B cell (primary cell): Measurements from ENCODE around the gene HNRNPC. TPM values are rescaled to one million over a fixed set of nuclear protein-coding genes. Genes with fewer than 3 reads are reported as not detected.

Source experiments
- ATAC-seq: fragments of 200-7000 bp; cut with Tn5 transposase; one replicate; pipeline ENCODE4 v1.10.0; 2021; ENCODE audit warnings: low read depth, mild to moderate bottlenecking, moderate number of reproducible peaks, moderate library complexity
- CTCF ChIA-PET: fragments of 350-600 bp; sonication (Branson Sonifier 250); formaldehyde crosslinking; loops from one replicate; lab custom pipeline; 2021; ENCODE audit warnings: antibody characterized with exemption, inconsistent platforms; lab: Charles Lee
- POLR2A ChIA-PET: fragments of 350-600 bp; sonication (Branson Sonifier 250); formaldehyde crosslinking; loops from one replicate; lab custom pipeline; 2021; ENCODE audit warnings: antibody characterized with exemption; lab: Charles Lee
- DNase-seq: peaks from one replicate; pipeline ENCODE4 v3.0.0; 2013
- H2AFZ ChIP-seq: 2 replicates; pipeline ENCODE4 v1.6.1; 2012; ENCODE audit warnings: mild to moderate bottlenecking, low read depth, low read length; ENCODE audit not compliant: insufficient read depth, poor library complexity, severe bottlenecking
- H3K27ac ChIP-seq, 2 donors: 1 replicate in 1 of 2; 2 replicates in 1 of 2; pipeline ENCODE4 v1.5.1; 2012 to 2013; ENCODE audit warnings: low read length in 2 of 2, mild to moderate bottlenecking in 2 of 2, moderate library complexity in 1 of 2
- H3K27me3 ChIP-seq, 4 experiments: fragments of 200-600 bp in 1 of 4; sonication (generic) in 1 of 4; replicated peaks in 1 of 4; 1 replicate in 2 of 4; 2 replicates in 2 of 4; pipeline versions ENCODE4 v1.6.1 to v1.7.0; 2013 to 2016; ENCODE audit warnings: low read length in 3 of 4, mild to moderate bottlenecking in 2 of 4, mixed read lengths in 1 of 4, moderate library complexity in 1 of 4; ENCODE audit not compliant: insufficient read depth in 4 of 4, control insufficient read depth in 3 of 4; ENCODE audit errors: control extremely low read depth in 1 of 4
- H3K36me3 ChIP-seq, 2 experiments: replicated peaks in 1 of 2; 1 replicate in 1 of 2; 2 replicates in 1 of 2; pipeline versions ENCODE4 v1.6.1 to v1.7.1; 2013; ENCODE audit warnings: low read length in 1 of 2; ENCODE audit not compliant: insufficient read depth in 2 of 2, control insufficient read depth in 1 of 2; ENCODE audit errors: control extremely low read depth in 1 of 2, extremely low read depth in 1 of 2
- H3K4me1 ChIP-seq, 2 donors: fragments of 200-600 bp in 1 of 2; sonication (generic) in 1 of 2; 1 replicate in 1 of 2; 2 replicates in 1 of 2; pipeline versions ENCODE4 v1.5.1 to v1.6.1; 2013 to 2017; ENCODE audit warnings: low read length in 2 of 2; ENCODE audit not compliant: control insufficient read depth in 2 of 2, insufficient read depth in 2 of 2
- H3K4me2 ChIP-seq: replicated peaks from 2 replicates; pipeline ENCODE3; 2012; ENCODE audit warnings: mild to moderate bottlenecking, low read depth, low read length; ENCODE audit not compliant: poor library complexity, severe bottlenecking
- H3K4me3 ChIP-seq, 5 experiments: fragments of 200-600 bp in 1 of 5; sonication (generic) in 1 of 5; 1 replicate in 3 of 5; 2 replicates in 2 of 5; pipeline versions ENCODE4 v1.5.1 to v1.7.0; 2011 to 2016; ENCODE audit warnings: low read length in 4 of 5, mild to moderate bottlenecking in 4 of 5, low read depth in 2 of 5, control low read depth in 1 of 5, moderate library complexity in 1 of 5; ENCODE audit not compliant: insufficient read depth in 1 of 5; ENCODE audit errors: control extremely low read depth in 1 of 5, extremely low read depth in 1 of 5
- H3K79me2 ChIP-seq: fragments of 200-600 bp; sonication (generic); one replicate; pipeline ENCODE4 v1.6.0; 2016; ENCODE audit warnings: low read length; ENCODE audit not compliant: control insufficient read depth, insufficient read depth
- H3K9ac ChIP-seq: fragments of 200-600 bp; sonication (generic); 2 replicates; pipeline ENCODE4 v1.6.1; 2017; ENCODE audit warnings: mild to moderate bottlenecking, low read length, moderate library complexity
- H3K9me3 ChIP-seq, 3 donors: one replicate each; pipeline versions ENCODE4 v1.6.1 to v1.7.1; 2013; ENCODE audit warnings: low read length in 2 of 3; ENCODE audit not compliant: control insufficient read depth in 2 of 3, insufficient read depth in 1 of 3; ENCODE audit errors: control extremely low read depth in 1 of 3
- H4K20me1 ChIP-seq: 2 replicates; pipeline ENCODE4 v1.6.0; 2012; ENCODE audit warnings: mild to moderate bottlenecking, low read length; ENCODE audit not compliant: insufficient read depth, control insufficient read depth, poor library complexity, severe bottlenecking
- H3K27ac Mint-ChIP-seq: one replicate; pipeline ENCODE4 v1.8.0; 2021; ENCODE audit warnings: mixed read lengths
- H3K27me3 Mint-ChIP-seq: one replicate; pipeline ENCODE4 v1.8.0; 2021; ENCODE audit warnings: mixed read lengths
- H3K4me1 Mint-ChIP-seq: one replicate; pipeline ENCODE4 v1.8.0; 2021; ENCODE audit warnings: mixed read lengths
- H3K4me3 Mint-ChIP-seq: one replicate; pipeline ENCODE4 v1.8.0; 2021; ENCODE audit warnings: mixed read lengths
- H3K9me3 Mint-ChIP-seq: one replicate; pipeline ENCODE4 v1.8.0; 2022; ENCODE audit warnings: mixed read lengths; ENCODE audit not compliant: insufficient read depth
- EZH2 ChIP-seq: IDR thresholded peaks from 2 replicates; pipeline ENCODE4 v1.6.1; 2012; ENCODE audit warnings: borderline replicate concordance, low read depth, mild to moderate bottlenecking, moderate library complexity, low read length; ENCODE audit not compliant: insufficient read depth, poor library complexity, severe bottlenecking
- WGBS: methylation state at CpG from one replicate; pipeline ENCODE4 v1.1.5; 2013; ENCODE audit warnings: missing lambda C conversion rate; ENCODE audit not compliant: insufficient coverage; 5-methylcytosine and 5-hydroxymethylcytosine counted together
- intact Hi-C: fragments of 100-400 bp; cut with micrococcal nuclease; formaldehyde crosslinking; loops from one replicate; pipeline ENCODE4 v1.10.0; 2022
- polyA plus RNA-seq: library from polyadenylated mRNA; depleted of rRNA; stranded (reverse); fragments of >200 nt; gene quantifications from 2 replicates; pipeline ENCODE4 v1.2.3, GENCODE V29; 2012
- total RNA-seq, 2 donors: library from RNA; stranded (reverse); fragments of 120-200 nt in 1 of 2; gene quantifications; 1 replicate in 1 of 2; 2 replicates in 1 of 2; pipeline versions ENCODE4 v1.2.3 to v1.2.4, GENCODE V29; 2013 to 2022
- TF ChIP-seq, protein P1 (sequence below): fragments of 200-600 bp; IDR thresholded peaks from one replicate; pipeline ENCODE4 v1.8.0; 2022; ENCODE audit warnings: antibody characterized with exemption, mild to moderate bottlenecking

Gene HNRNPC
- total and polyA plus RNA-seq, 2 donors (not counting 1 experiment from before 2014, with no cell fraction given): 358 to 497 TPM

DNA sequence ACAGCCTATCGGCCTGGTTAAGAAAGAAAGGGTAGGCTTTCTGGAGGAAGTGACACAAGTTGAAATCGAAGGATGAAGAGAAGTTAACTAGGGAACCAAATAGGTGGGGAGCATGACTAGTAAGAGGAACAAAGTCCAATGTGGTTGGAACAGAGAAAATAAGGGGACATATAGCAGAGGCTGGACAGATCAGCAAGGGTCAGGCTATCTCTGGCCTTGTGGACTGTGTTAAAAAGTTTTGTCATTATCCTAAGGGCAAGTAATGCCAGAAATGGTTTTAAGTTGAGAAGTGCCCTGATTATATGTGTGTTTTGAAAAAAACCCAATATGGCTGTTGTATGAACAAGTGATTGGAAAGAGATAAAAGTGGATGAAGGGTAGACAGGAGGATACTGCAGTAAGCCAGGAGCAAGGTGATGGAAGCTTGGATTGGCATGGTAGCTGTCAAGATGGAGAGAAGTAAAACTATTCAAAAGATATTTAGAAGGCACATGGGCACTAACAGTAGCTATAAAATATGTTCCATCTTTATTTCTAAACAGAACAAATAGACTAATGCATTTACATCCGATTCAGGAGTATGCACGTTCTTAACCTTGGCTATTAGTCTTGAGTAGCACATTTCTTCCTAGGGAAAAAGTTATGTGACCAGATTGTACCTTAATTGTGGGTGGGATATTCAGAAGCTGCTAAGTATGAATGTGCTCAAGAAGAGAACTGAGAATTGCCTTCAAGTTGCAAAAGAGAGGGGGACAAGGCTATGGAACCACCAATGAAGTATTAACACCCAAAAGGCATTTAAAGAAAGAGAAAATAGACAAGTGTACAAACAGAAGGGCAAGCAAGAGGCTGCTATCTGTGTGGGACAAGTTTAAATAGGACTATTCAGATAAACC lies 66.5 kb downstream of the HNRNPC start:
- H3K27ac ChIP-seq: no peak overlapping the region
- ChIA-PET POLR2A (interaction anchor here (0.6 kb wide), 1 partner anchor 13 kb away, joined by 3 read pairs; no protein-coding TSS in a partner anchor), CTCF (no interaction called here)
- no peak overlapping the region for H3K9ac ChIP-seq
- no peaks in the 10 kb centered on the region for H3K4me1 Mint-ChIP-seq
- no peaks in the 10 kb centered on the region for H3K79me2 ChIP-seq
- ATAC-seq: no peak
- no peaks in the 10 kb centered on the region for H3K9me3 ChIP-seq
- no peaks in the 10 kb centered on the region for H3K4me1 ChIP-seq
- no peak overlapping the region for H3K27ac Mint-ChIP-seq
- TF ChIP-seq EZH2: no peak
- TF ChIP-seq, protein P1, sequence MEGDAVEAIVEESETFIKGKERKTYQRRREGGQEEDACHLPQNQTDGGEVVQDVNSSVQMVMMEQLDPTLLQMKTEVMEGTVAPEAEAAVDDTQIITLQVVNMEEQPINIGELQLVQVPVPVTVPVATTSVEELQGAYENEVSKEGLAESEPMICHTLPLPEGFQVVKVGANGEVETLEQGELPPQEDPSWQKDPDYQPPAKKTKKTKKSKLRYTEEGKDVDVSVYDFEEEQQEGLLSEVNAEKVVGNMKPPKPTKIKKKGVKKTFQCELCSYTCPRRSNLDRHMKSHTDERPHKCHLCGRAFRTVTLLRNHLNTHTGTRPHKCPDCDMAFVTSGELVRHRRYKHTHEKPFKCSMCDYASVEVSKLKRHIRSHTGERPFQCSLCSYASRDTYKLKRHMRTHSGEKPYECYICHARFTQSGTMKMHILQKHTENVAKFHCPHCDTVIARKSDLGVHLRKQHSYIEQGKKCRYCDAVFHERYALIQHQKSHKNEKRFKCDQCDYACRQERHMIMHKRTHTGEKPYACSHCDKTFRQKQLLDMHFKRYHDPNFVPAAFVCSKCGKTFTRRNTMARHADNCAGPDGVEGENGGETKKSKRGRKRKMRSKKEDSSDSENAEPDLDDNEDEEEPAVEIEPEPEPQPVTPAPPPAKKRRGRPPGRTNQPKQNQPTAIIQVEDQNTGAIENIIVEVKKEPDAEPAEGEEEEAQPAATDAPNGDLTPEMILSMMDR: no peak
- no peaks in the 10 kb centered on the region for H4K20me1 ChIP-seq
- H2AFZ ChIP-seq: no peak overlapping the region
- H3K27me3 ChIP-seq: no peaks in the 10 kb centered on the region
- H3K4me3 ChIP-seq: no peak overlapping the region
- intact Hi-C loops: no loop called here
- H3K9me3 Mint-ChIP-seq: no peaks in the 10 kb centered on the region
- no peak overlapping the region for H3K4me2 ChIP-seq
- no peak for DNase-seq
- H3K4me3 Mint-ChIP-seq: no peak overlapping the region
- WGBS: 82% methylated on average over 2 of the region's 4 CpGs
- peaks cover 0 to 14% of the 10 kb centered on the region in 2 experiments for H3K36me3 ChIP-seq
- no peaks in the 10 kb centered on the region for H3K27me3 Mint-ChIP-seq

DNA sequence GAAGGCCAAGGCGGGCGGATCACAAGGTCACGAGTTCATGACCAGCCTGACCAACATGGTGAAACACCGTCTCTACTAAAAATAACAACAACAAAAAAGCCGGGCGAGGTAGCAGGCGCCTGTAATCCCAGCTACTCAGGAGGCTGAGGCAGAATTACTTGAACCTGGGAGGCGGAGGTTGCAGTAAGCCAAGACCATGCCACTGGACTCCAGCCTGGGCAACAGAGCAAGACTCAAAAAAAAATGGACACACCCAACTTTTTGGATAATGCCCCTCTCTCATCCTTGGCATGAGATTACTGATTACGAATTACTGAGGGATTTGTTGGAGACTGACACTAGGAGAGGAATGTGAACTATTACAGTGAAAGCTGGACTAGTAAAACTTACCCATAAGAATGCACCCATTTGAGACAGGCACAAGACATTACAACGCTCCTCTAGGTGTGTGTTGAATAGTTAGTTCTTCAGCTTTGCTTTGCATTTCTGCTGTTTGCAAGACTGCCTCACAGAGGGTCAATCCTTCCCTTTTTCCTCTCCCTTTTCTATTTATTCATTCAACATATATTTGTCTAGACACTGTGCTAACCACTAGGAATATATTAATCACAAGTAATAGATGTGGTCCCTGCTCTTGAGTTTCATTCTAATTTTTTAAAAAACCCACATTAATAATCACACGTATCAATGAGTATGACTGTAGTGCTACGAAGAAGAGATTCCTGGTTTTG lies 67.3 kb downstream of the HNRNPC start:
- Mint-ChIP-seq H3K4me1 (no peaks in the 10 kb centered on the region), H3K4me3 (no peak overlapping the region), H3K27me3 (no peaks in the 10 kb centered on the region), H3K27ac (no peak overlapping the region), H3K9me3 (no peaks in the 10 kb centered on the region)
- Histone ChIP-seq H3K9ac (no peak overlapping the region), H4K20me1 (no peaks in the 10 kb centered on the region), H3K27ac (no peak overlapping the region), H3K27me3 (no peaks in the 10 kb centered on the region), H3K36me3 (peaks cover 0 to 7% of the 10 kb centered on the region in 2 experiments), H3K79me2 (no peaks in the 10 kb centered on the region), H2AFZ (no peak overlapping the region), H3K4me3 (no peak overlapping the region), H3K4me2 (no peak overlapping the region), H3K9me3 (no peaks in the 10 kb centered on the region), H3K4me1 (no peaks in the 10 kb centered on the region)
- TF ChIP-seq EZH2: no peak
- TF ChIP-seq, protein P1: no peak
- ATAC-seq (no peak), DNase-seq (no peak)
- POLR2A ChIA-PET: no interaction called here
- CTCF ChIA-PET: no interaction called here
- 88% methylated on average over 9 of the region's 12 CpGs for WGBS
- intact Hi-C loops: no loop called here
